ENCODE data around the gene SH3RF3. TPM values are rescaled to one million over a fixed set of nuclear protein-coding genes. Genes with fewer than 3 reads are reported as not detected.

Gene SH3RF3
- total RNA-seq, 2 experiments from 2014 or later, result 1.9 to 2.3 TPM

GRCh38 chr2:109517118-109517889 lies 388.3 kb downstream of the SH3RF3 start:
- ATAC-seq (no peak), DNase-seq (no peak)
- no peaks in the 10 kb centered on the region for H3K27me3 Mint-ChIP-seq
- H3K4me1 Mint-ChIP-seq (ENCODE audit: low read depth), result peaks cover 2% of the 10 kb centered on the region
- ChIA-PET POLR2A (no interaction called here), CTCF (no interaction called here)
- intact Hi-C loops (cut with micrococcal nuclease), result no loop called here
- TF ChIP-seq CTCF (IDR thresholded peaks at IDR 0.05), result no peak
- H3K4me3 Mint-ChIP-seq, result no peak overlapping the region
- no peaks in the 10 kb centered on the region for H3K9me3 Mint-ChIP-seq
- no peaks in the 10 kb centered on the region for H3K36me3 Mint-ChIP-seq (ENCODE audit: low read depth)
- no peak overlapping the region for H3K27ac Mint-ChIP-seq

- no peaks in the 10 kb centered on the region for H3K36me3 Mint-ChIP-seq (ENCODE audit: low read depth)
- TF ChIP-seq CTCF (IDR thresholded peaks at IDR 0.05), result no peak
- no peaks in the 10 kb centered on the region for H3K4me1 Mint-ChIP-seq (ENCODE audit: low read depth)
- ChIA-PET CTCF (interaction anchor here (1.0 kb wide), 1 partner anchor 9 kb away, joined by 5 read pairs; no protein-coding TSS in a partner anchor), POLR2A (no interaction called here)
- no peak for DNase-seq
- no peaks in the 10 kb centered on the region for H3K9me3 Mint-ChIP-seq
- ATAC-seq, result no peak
- H3K4me3 Mint-ChIP-seq, result no peak overlapping the region
- no peaks in the 10 kb centered on the region for H3K27me3 Mint-ChIP-seq
- intact Hi-C loops (cut with micrococcal nuclease), result no loop called here
- no peak overlapping the region for H3K27ac Mint-ChIP-seq
Observed at GRCh38 chr2:109519513-109519912, 390.5 kb downstream of the SH3RF3 start.

- H3K4me1 Mint-ChIP-seq (ENCODE audit: low read depth), result no peaks in the 10 kb centered on the region
- DNase-seq, result no peak
- no peak for TF ChIP-seq CTCF (IDR thresholded peaks at IDR 0.05)
- H3K36me3 Mint-ChIP-seq (ENCODE audit: low read depth), result no peaks in the 10 kb centered on the region
- ChIA-PET POLR2A (no interaction called here), CTCF (no interaction called here)
- no peaks in the 10 kb centered on the region for H3K9me3 Mint-ChIP-seq
- intact Hi-C loops (cut with micrococcal nuclease), result no loop called here
- no peaks in the 10 kb centered on the region for H3K27me3 Mint-ChIP-seq
- ATAC-seq, result no peak
- H3K27ac Mint-ChIP-seq, result no peak overlapping the region
- H3K4me3 Mint-ChIP-seq, result no peak overlapping the region
Observed at GRCh38 chr2:109521233-109522062, 392.4 kb downstream of the SH3RF3 start.

GRCh38 chr2:109522063-109522374 lies 393.0 kb downstream of the SH3RF3 start:
- intact Hi-C loops (cut with micrococcal nuclease), result no loop called here
- Mint-ChIP-seq H3K27ac (no peak overlapping the region), H3K36me3 (ENCODE audit: low read depth) (no peaks in the 10 kb centered on the region), H3K27me3 (no peaks in the 10 kb centered on the region), H3K9me3 (no peaks in the 10 kb centered on the region), H3K4me3 (no peak overlapping the region), H3K4me1 (ENCODE audit: low read depth) (no peaks in the 10 kb centered on the region)
- DNase-seq (no peak), ATAC-seq (no peak)
- POLR2A ChIA-PET, result no interaction called here
- TF ChIP-seq CTCF (IDR thresholded peaks at IDR 0.05), result no peak
- CTCF ChIA-PET, result no interaction called here

- no peaks in the 10 kb centered on the region for H3K36me3 Mint-ChIP-seq (ENCODE audit: low read depth)
- ATAC-seq, result no peak
- CTCF ChIA-PET, result no interaction called here
Observed at GRCh38 chr2:109523121-109523520, 394.1 kb downstream of the SH3RF3 start.

More at GRCh38 chr2:109523121-109523520, 394.1 kb downstream of the SH3RF3 start:
- no peak for TF ChIP-seq CTCF (IDR thresholded peaks at IDR 0.05)
- H3K4me1 Mint-ChIP-seq (ENCODE audit: low read depth), result no peaks in the 10 kb centered on the region
- no peak overlapping the region for H3K4me3 Mint-ChIP-seq
- DNase-seq, result no peak
- POLR2A ChIA-PET, result no interaction called here
- no peak overlapping the region for H3K27ac Mint-ChIP-seq
- H3K27me3 Mint-ChIP-seq, result no peaks in the 10 kb centered on the region
- no peaks in the 10 kb centered on the region for H3K9me3 Mint-ChIP-seq
- intact Hi-C loops (cut with micrococcal nuclease), result no loop called here

Measured in activated CD8-positive, alpha-beta T cell treated with anti-CD3 and anti-CD28 coated beads for 36 hours (primary cell).